GM19468 (cell line): ENCODE results near the gene DGKD.

ENCODE experiments used
- ATAC-seq: cut with Tn5 transposase; IDR thresholded peaks from one replicate; pipeline ENCODE4 v1.9.1; 2021; ENCODE audit warnings: mild to moderate bottlenecking, moderate library complexity, moderate number of reproducible peaks; ENCODE audit not compliant: unreplicated experiment; ENCODE audit errors: extremely low read depth

The DGKD gene

GRCh38 chr2:233519787-233520611, 165.7 kb downstream of the DGKD start:
- ATAC-seq, result no peak
